Subcutaneous abdominal adipose tissue (tissue), 5 donors: ENCODE data around the gene RCAN1.
"Not testable (repeated sequence)": the region's sequence is repeated elsewhere in the genome, so short reads cannot be mapped to it uniquely, and the experiment has no call there.

Experiments
- H3K27ac ChIP-seq: one replicate; pipeline ENCODE4 v1.7.0; 2013; ENCODE audit warnings: low read depth, mild to moderate bottlenecking, inconsistent platforms, low read length, moderate library complexity
- H3K27me3 ChIP-seq, 5 donors: one replicate each; pipeline ENCODE4 v1.7.0; 2013; ENCODE audit warnings: low read length in 5 of 5, inconsistent platforms in 1 of 5; ENCODE audit not compliant: control insufficient read depth in 5 of 5, insufficient read depth in 4 of 5
- H3K36me3 ChIP-seq, 5 donors: one replicate each; pipeline ENCODE4 v1.7.0; 2013; ENCODE audit warnings: low read length in 5 of 5; ENCODE audit not compliant: control insufficient read depth in 5 of 5, insufficient read depth in 5 of 5
- H3K4me1 ChIP-seq, 5 donors: one replicate each; pipeline ENCODE4 v1.7.0; 2013; ENCODE audit warnings: low read length in 5 of 5, mild to moderate bottlenecking in 3 of 5, moderate library complexity in 1 of 5; ENCODE audit not compliant: control insufficient read depth in 5 of 5, insufficient read depth in 5 of 5
- H3K4me3 ChIP-seq, 5 donors: one replicate each; pipeline ENCODE4 v1.7.0; 2013; ENCODE audit warnings: low read length in 5 of 5, low read depth in 1 of 5
- H3K9ac ChIP-seq, 5 donors: one replicate each; pipeline ENCODE4 v1.7.0; 2013; ENCODE audit warnings: low read length in 5 of 5, mild to moderate bottlenecking in 4 of 5, moderate library complexity in 3 of 5
- H3K9me3 ChIP-seq, 5 donors: one replicate each; pipeline ENCODE4 v1.7.0; 2013; ENCODE audit warnings: low read length in 5 of 5; ENCODE audit not compliant: control insufficient read depth in 5 of 5
- donor health status: healthy.
- donor health status: healthy.
- donor health status: healthy.
- donor health status: healthy.
- donor health status: healthy.

RCAN1 gene

DNA sequence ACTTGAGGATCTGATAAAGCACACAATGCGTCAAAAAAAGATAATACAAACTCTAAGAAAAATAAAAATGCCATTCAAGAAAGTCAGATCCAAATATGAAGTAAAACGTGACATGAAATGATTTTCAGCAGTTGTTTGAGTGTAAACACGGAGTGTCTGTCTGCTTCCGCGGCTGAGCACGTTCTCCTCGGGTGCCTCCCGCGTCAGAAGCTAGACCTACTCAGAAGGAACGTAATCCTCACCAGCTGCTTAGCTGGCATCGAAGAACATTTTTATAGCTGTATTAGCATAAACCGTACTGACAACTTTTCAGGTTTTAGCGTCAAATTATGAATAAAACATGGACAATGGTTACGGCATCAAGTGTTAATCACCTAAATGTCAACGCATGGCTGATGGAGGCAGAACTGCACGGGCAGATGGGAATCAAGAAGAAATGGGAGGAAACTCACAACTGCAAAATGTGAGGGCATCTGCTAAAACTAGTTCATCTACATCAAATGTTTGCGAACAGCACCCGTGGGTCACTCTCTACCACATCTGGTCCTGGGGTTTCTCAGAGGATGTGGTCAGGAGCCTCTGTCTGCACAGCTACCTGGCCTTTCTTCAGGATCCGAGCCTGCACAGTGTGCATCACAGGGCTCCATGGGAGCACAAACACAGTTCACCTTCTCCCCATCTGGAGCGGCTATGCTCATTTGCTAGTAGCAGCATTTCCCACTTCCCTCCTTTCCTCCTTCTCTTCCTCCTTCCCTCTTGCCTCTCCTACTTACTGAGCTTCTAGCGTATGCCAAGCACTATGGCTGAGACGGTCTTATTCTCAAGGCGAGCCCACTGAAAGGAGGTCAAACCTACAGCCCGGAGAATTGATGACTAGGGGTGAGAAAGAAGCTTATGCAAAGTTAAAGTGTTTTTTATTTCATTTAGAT lies 40.0 kb downstream of the RCAN1 start:
- Histone ChIP-seq H3K27me3 (no peaks in the 10 kb centered on the region), H3K9ac (no peak overlapping the region), H3K27ac (no peak overlapping the region), H3K9me3 (no peaks in the 10 kb centered on the region), H3K4me1 (peaks cover 0 to 11% (median 8%) of the 10 kb centered on the region in 5 donors), H3K36me3 (peaks cover 0 to 5% (median 0%) of the 10 kb centered on the region in 5 donors), H3K4me3 (no peak overlapping the region)

- H3K36me3 ChIP-seq = peaks cover 0 to 4% (median 0%) of the 10 kb centered on the region in 5 donors
- H3K9ac ChIP-seq = no peak overlapping the region
- no peaks in the 10 kb centered on the region for H3K27me3 ChIP-seq
- H3K4me3 ChIP-seq = no peak overlapping the region
- no peaks in the 10 kb centered on the region for H3K9me3 ChIP-seq
- H3K27ac ChIP-seq = no peak overlapping the region
- peaks cover 0 to 11% (median 8%) of the 10 kb centered on the region in 5 donors for H3K4me1 ChIP-seq
Measured at GRCh38 chr21:34571994-34572393, 42.9 kb downstream of the RCAN1 start.

DNA sequence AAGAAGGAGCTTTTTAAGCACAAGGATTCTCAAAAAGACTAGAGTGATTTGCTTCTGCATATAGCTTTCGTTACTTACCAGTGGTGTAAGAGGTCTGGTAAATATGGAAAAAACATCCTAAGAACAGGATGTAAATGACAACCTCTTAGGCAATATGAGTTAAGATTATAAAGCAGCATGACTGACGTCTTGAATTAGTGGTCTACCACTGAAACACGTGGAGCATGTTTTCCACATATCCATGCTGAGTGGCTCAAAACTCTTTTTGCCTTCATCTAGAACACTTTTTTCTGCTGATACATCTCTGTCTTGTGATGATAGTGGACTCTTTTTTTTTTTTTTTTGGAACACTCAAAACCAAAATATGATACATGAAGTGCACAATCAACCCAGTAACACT lies 44.6 kb downstream of the RCAN1 start:
- no peaks in the 10 kb centered on the region for H3K27me3 ChIP-seq
- no peak overlapping the region for H3K9ac ChIP-seq
- no peaks in the 10 kb centered on the region for H3K4me1 ChIP-seq
- no peak overlapping the region for H3K27ac ChIP-seq
- H3K9me3 ChIP-seq = no peaks in the 10 kb centered on the region
- H3K36me3 ChIP-seq = peaks cover 0 to 15% (median 2%) of the 10 kb centered on the region in 5 donors
- H3K4me3 ChIP-seq = no peak overlapping the region

DNA sequence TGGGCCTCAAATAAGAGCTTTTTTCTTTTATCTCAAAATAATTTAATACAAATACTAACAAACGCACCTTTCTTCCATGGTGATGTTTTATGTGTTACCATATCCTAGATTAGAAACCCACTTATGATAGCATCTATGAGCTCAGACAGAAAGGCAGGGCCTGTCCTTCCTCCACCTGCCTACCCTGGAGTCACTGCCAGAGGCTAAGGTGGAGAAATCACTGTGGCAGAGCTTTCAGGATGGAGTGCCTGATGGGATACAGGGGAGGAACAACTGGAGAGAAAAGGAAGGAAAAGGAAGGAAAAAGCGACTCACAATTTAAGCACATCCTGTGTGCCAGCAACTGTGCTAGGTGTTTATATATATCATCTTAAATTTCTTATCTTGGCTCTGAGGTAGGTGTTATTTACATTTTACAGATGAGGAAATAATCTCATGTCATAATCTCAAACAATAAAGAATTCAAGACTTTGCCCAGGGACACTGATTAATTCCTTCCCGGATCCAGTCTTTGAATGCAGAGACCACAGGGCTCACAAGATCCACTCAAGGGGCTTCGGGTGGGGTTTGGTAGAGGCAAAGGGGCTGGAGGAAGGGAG lies 45.4 kb downstream of the RCAN1 start:
- H3K4me1 ChIP-seq = no peaks in the 10 kb centered on the region
- no peaks in the 10 kb centered on the region for H3K9me3 ChIP-seq
- no peaks in the 10 kb centered on the region for H3K27me3 ChIP-seq
- no peak overlapping the region for H3K4me3 ChIP-seq
- peak overlapping the region in 1 of 5 donors; percentile 9 for H3K9ac ChIP-seq
- peaks cover 0 to 17% (median 2%) of the 10 kb centered on the region in 5 donors for H3K36me3 ChIP-seq
- no peak overlapping the region for H3K27ac ChIP-seq

- not testable (repeated sequence) for H3K27me3 ChIP-seq, H3K4me1 ChIP-seq, H3K4me3 ChIP-seq, H3K9ac ChIP-seq, H3K27ac ChIP-seq, H3K9me3 ChIP-seq
- peaks cover 0 to 17% (median 2%) of the 10 kb centered on the region in 5 donors for H3K36me3 ChIP-seq
Measured at GRCh38 chr21:34568801-34569200, 46.1 kb downstream of the RCAN1 start.

DNA sequence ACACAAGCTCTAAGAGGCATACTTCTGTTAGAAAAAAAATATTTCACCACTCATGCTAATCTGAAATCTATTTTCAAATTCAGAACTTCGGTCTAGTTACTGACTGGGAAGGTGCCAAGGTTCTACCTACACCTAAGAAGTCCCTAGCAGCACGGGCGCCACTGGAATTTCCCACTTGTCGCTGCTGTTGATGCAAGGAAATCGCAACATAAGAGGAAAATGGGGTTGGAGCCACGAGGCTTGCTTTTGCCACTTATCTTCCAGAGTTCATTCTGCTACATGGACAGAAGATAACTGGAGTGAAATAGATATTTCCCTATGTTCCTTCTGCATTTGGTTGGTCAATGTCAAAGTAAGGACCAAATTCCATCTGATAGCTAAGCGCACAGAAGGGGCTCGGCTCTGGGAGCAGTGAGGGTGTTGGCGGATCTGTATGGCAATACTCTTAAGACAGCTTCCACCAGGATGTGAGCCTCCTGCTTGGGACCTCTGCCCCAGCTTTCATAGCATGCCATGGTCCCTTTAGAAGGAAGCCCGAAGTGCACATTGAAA lies 47.2 kb downstream of the RCAN1 start:
- Histone ChIP-seq H3K9me3 (no peaks in the 10 kb centered on the region), H3K27ac (no peak overlapping the region), H3K36me3 (peaks cover 0 to 17% (median 2%) of the 10 kb centered on the region in 5 donors), H3K4me3 (no peak overlapping the region), H3K27me3 (no peaks in the 10 kb centered on the region), H3K4me1 (no peaks in the 10 kb centered on the region), H3K9ac (no peak overlapping the region)

GRCh38 chr21:34565238-34565637 lies 49.7 kb downstream of the RCAN1 start:
- H3K27ac ChIP-seq = no peak overlapping the region
- peaks cover 0 to 17% (median 2%) of the 10 kb centered on the region in 5 donors for H3K36me3 ChIP-seq
- no peak overlapping the region for H3K4me3 ChIP-seq

GRCh38 chr21:34563370-34563769 lies 51.5 kb downstream of the RCAN1 start:
- not testable (repeated sequence) for H3K27ac ChIP-seq, H3K27me3 ChIP-seq, H3K9ac ChIP-seq, H3K4me3 ChIP-seq, H3K9me3 ChIP-seq
- Histone ChIP-seq H3K36me3 (peaks cover 0 to 14% (median 2%) of the 10 kb centered on the region in 5 donors), H3K4me1 (peaks cover 0 to 13% (median 4%) of the 10 kb centered on the region in 5 donors)

More at GRCh38 chr21:34565238-34565637, 49.7 kb downstream of the RCAN1 start:
- Histone ChIP-seq H3K9me3 (no peaks in the 10 kb centered on the region), H3K4me1 (peaks cover 0 to 13% (median 4%) of the 10 kb centered on the region in 5 donors), H3K9ac (no peak overlapping the region), H3K27me3 (no peaks in the 10 kb centered on the region)

DNA sequence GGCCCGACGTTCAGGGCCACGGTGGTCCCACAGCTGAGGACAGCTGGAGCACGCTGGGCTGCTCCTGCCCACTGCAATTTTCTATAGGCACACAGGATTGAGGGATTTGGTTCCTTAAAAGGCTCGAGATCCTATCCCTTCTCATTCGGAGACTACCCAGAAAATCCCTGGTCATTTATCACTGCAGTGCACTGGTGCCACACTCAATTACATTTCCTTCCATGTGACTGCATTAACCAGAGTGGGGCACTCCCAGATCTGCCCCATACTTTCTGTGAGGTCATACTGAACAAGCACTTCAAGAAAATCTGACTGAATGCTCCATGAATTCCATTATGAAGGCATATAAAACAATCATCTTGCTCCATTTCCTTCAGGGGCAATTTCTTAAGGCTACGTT lies 53.1 kb downstream of the RCAN1 start:
- Histone ChIP-seq H3K9ac (no peak overlapping the region), H3K9me3 (no peaks in the 10 kb centered on the region), H3K4me3 (no peak overlapping the region), H3K27ac (no peak overlapping the region), H3K27me3 (no peaks in the 10 kb centered on the region), H3K4me1 (peaks cover 0 to 13% (median 4%) of the 10 kb centered on the region in 5 donors), H3K36me3 (peaks cover 0 to 13% (median 2%) of the 10 kb centered on the region in 5 donors)

GRCh38 chr21:34560609-34561008 lies 54.3 kb downstream of the RCAN1 start:
- Histone ChIP-seq H3K4me3 (no peak overlapping the region), H3K9me3 (no peaks in the 10 kb centered on the region), H3K27ac (no peak overlapping the region), H3K27me3 (no peaks in the 10 kb centered on the region), H3K9ac (no peak overlapping the region), H3K4me1 (peaks cover 0 to 13% (median 4%) of the 10 kb centered on the region in 5 donors), H3K36me3 (peaks cover 0 to 5% (median 0%) of the 10 kb centered on the region in 5 donors)
